Measurements from ENCODE around the gene TRIM66.

Gene TRIM66

DNA sequence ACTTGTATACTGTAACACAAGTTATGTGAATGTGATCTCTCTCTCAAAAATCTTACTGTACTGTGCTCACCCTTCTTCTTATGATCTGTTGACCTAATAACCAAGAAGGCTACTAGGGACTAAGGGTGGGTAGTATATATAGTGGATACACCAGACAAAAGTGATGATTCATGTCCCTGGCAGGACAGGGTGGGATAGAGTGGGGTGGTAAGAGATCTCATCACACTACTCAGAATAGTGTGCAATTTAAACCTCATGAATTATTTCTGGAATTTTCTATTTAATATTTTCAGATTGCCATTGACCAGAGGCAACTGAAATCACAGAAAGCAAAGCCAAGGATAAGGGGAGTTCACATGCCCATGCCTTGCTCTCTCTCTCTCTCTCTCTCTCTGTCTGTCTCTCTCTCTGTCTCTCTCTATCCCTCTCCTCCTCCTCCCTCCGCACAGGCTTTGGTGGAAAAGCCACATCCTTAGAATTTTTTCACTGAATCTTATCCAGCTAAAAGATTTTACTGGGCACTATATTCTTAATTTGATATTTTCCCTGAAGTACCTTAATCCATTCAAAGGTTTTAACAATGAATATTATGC lies 76.4 kb downstream of the TRIM66 start:
- no peak for DNase-seq (ENCODE audit: low read depth)

DNA sequence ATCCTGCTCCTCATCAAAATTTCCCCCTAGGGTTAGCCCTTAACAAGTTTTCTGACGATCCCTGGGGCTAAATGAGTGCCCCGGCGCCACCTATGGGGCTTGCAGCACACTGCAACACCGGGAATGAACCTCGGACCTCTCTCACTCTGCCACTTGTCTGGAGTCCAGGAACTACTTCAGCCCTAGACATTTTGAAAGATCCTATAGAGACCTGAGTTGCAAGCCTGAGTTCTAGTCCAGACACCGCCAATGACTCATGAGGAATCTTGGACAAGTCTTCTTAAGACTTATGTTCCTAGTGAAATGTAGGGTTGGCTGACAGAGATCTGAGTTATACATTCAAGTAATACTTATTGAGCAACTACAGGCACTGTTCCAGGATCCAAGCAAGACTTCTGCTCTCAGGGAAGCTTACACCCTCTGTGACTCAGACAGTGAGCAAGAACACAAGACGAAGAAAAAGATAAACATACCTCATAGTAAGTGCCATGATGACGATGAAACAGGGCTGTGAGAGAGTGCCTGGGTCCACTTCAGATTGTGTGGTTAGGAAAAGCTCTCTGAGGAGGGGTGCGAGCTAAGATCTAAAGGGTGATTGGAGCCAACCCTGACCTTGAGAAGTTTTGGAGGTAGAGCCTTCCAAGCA lies 78.3 kb downstream of the TRIM66 start:
- peak; percentile 100 for DNase-seq (ENCODE audit: low read depth)

DNA sequence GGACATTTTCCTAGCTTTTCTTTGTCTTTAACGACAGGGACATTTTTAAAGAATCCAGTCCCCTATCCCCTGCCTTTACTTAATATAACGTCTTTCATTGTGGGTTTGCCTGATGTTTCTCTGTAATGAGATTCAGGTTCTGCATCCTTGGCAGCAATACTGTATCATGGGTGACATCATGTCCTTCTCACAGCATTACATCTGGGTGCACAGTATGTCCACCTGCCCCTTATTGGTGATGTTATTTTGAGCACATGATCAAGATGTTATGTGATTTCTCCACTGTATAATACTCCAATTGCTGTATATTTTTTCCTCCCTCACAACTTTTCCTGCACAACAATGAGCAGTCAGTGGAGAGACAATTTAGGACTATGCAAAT lies 78.8 kb downstream of the TRIM66 start:
- DNase-seq (ENCODE audit: low read depth): no peak

DNA sequence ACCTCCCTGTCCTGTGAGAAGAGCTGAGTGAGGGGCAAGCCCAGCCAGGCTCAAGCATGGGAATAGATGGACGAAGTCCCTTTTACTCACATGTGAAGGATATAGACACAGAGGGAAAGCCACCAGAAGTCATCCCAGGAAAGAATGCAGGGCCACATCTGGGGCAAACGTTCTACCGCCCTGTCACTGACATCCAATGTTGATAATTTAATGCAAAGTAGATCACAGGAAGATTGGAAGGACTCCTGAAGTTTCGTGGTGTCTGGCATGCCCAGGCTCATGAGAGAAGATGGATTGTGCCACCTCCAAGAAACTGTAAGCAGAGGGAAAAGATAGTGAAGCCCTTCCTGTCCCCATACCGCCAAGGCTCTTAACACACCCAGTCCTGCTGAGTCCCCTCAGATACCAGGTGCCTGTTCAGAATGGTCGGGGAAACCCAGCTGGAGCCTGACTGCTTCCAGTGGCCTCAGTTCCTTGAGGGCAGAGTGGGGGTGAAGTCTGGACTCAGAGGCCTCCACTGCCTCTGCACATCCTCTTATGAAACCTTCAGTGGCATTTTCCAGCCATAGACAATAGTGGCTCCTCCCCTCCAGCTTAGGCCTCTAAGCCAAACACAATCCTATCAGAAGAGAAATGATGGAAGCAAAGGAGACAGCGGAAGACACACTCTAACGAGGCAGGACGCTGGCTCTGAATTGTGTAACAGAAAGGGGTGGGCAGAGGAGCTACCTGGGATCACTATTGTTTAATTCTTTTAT lies 80.9 kb downstream of the TRIM66 start:
- no peak for DNase-seq (ENCODE audit: low read depth)

GRCh38 chr11:8598506-8598905 lies 84.0 kb downstream of the TRIM66 start:
- DNase-seq (ENCODE audit: low read depth): no peak

GRCh38 chr11:8597182-8597581 lies 85.3 kb downstream of the TRIM66 start:
- peak; percentile 82 for DNase-seq (ENCODE audit: low read depth)

GRCh38 chr11:8596504-8597046 lies 85.9 kb downstream of the TRIM66 start:
- no peak for DNase-seq (ENCODE audit: low read depth)

DNA sequence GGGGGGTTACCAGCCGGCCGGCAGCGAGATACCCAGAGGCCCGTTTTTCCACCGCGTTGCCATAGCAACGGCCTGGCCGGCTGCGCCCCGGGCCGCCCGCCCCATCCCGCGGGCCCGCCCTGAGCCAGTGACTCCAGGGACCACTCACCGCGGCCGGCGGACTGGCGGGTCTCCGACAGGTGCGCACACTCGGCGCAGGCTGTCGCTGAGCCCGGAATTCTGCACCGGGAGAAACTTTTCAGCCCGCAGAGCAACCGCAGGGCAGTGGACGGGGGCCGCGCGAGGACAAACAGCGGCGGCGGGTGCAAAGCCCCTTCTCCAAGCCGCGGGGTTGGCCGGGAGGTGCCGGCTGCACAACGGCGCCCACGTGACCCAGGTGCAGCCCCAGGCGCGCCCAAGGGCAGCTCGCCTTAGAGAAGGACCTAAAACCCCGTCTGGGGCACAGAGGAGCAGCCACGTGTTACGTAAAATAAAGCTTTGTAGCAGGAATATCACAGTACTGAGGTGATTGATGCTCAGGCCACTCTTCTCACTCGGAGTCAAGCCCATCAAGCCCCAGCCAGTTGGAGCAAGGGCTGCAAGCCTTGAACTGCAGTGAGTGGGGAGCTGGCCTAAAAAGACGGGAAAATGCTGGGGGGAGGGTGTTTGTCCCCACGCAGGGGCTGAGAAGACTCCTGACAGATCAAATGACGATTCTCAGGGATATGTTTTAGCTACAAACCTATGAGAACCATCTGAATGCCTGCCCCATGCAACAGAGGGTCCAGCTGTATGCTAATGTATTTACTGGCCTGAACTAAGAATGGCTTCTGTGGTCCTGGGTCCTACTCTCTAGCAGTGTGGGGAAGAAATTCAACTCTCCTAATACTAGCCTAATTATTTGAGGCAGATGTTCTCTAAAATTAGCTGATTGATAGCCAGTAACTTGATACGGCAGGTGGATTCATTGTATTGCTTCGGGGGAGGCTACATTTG lies 88.2 kb downstream of the TRIM66 start, which contains the start of gene STK33:
TSS of gene STK33 (minus strand) at position 294 of the 975 bp plus-strand sequence. CDS start 119,323 bp downstream, outside the sequence.
- DNase-seq (ENCODE audit: low read depth): no peak

DNA sequence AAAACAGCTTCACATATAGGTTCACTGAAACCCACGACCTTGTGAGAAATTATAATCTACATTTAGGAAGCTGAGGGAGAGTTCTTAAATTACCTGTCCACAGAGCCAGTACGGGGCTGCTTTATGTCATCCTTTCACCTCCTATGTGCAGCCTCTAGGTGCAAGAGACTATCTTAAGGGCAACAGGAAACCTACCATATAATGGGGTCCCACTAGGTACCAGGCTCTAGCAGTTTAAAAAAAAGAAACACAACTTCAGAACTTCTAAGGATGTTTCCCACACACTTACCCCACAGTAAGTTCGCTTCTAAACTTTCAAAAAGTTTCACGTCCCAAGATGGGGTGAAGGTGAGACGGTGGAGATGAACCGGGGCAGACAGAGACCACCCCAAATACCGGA lies 89.0 kb downstream of the TRIM66 start:
- DNase-seq (ENCODE audit: low read depth): no peak

DNA sequence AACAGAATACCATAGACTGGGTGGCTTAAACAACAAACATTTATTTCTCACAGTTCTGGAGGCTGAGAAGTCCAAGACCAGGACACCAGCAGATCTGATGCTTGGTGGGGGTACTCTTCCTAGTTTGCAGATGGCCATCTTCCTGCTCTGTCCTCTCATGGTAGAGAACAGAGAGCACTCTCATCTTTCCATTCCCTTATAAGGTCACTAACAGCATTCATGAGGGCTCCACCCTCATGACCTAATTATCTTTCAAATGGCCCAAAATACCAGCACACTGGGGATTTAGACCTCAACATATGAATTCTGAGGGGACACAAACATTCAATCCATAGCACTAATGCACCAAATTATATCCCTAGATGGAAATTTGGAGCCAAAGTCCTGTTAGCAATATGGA lies 94.5 kb downstream of the TRIM66 start:
- DNase-seq (ENCODE audit: low read depth): no peak

DNA sequence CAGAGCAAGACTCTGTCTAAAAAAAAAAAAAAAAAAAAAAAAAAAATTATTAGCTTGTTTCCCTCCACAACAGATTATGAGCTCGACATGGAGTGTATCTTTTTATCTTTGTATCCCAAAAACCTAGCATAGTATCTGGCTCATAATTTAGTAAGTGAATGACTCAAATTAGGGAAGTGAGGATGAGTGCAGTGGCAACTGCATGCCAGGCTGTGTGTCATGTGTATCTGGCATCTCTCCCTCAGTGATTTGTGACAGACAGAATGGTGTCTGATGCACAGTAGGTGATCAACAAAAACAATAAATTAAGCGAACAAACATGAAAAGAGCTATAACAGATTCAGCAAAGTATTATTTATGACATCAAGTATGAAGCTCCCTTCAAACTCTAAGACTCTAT lies 95.7 kb downstream of the TRIM66 start:
- no peak for DNase-seq (ENCODE audit: low read depth)

GRCh38 chr11:8586184-8586583 lies 96.3 kb downstream of the TRIM66 start:
- no peak for DNase-seq (ENCODE audit: low read depth)

DNA sequence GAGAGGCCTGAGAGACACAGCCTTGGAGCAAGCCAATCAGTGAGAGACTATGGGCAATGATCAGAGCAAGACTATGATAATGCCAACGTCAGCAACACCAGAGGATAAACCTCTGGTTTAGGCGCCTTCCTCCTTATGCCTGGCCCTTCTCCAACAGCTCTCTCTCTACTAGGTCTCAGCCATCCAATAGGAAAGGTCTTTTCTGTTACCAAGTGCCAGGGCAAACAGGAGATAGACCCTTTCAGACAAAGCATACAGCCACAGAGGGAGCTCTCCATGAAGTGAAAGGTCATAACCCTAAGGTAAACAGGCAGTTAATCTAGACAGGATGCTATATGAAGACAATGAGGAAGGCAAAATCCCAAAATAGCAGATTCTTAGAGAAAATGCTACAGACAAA lies 98.0 kb downstream of the TRIM66 start:
- no peak for DNase-seq (ENCODE audit: low read depth)

DNA sequence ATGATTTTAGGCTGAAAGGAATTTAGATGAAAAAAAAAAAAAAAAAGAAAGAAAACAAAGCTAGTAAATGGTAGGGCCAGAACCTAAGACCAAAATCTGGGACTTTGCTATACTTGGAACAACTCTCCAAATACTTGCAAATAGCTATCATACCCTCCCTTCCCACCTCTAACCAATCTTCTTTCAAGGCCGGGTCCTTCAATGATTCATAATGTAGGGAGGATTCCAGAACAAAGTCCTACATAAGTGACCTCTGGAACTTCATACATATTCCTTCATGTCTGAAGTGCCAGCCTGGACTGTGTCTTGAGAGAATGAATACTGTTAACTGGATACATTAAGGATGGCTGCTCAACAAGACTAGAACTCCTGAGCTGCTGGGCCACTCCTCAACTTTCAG lies 98.4 kb downstream of the TRIM66 start:
- DNase-seq (ENCODE audit: low read depth): no peak

GRCh38 chr11:8581300-8581699 lies 101.2 kb downstream of the TRIM66 start:
- DNase-seq (ENCODE audit: low read depth): no peak

DNA sequence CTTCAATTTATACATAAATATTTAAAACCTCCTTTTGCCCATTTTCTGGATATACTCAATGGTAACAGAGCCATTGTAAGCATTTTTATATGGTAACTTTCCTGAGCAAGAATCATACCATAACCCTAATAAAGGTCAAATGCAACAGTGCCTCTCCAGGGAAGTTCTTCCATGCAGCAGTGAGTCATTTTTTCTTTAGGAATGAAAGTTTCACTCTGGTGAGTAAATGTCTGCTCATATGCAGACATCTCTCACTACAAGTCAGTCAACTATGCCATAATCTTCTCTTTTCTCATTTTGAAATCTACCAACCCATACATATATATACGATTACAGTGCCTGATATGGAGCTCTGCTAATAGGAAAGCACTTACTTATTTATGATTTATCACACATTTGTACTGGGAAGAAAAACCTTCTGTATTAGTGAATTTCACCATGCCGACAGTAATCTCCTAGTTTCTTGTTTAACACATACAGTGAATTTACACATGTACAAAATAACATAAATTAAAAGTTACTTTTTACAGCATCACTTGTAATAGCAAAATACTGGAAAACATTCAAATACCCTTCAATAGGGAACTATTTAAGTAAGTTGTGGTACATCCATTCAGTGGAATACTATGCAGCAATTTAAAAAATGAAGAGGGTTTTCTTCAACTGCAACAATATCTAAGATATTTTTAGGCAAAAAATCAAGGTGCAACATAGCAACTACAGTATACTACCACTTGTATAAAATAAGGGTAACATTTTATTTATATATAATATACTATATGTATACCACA lies 104.5 kb downstream of the TRIM66 start:
- peak; percentile 35 for DNase-seq (ENCODE audit: low read depth)

DNA sequence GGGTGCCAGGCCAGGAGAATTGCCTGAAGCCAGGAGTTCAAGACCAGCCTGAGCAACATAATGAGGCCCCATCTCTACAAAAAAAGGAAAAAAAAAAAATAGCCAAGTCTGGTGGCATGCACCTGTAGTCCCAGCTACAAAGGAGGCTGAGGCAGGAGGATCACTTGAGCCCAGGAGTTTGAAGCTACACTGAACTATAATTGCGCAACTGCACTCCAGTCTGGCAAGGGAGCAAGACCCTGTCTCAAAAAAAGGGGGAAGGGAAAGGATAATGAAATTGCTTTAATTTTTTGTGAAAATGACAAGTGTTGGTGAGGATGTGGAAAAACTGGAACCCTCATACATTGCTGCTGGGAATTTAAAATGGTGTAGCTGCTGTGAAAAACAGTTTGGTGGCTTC lies 107.7 kb downstream of the TRIM66 start:
- DNase-seq (ENCODE audit: low read depth): no peak

- DNase-seq (ENCODE audit: low read depth): no peak
These were observed 108.7 kb downstream of the TRIM66 start for GRCh38 chr11:8573777-8574176.

GRCh38 chr11:8567602-8568198 lies 114.8 kb downstream of the TRIM66 start:
- DNase-seq (ENCODE audit: low read depth): no peak

DNA sequence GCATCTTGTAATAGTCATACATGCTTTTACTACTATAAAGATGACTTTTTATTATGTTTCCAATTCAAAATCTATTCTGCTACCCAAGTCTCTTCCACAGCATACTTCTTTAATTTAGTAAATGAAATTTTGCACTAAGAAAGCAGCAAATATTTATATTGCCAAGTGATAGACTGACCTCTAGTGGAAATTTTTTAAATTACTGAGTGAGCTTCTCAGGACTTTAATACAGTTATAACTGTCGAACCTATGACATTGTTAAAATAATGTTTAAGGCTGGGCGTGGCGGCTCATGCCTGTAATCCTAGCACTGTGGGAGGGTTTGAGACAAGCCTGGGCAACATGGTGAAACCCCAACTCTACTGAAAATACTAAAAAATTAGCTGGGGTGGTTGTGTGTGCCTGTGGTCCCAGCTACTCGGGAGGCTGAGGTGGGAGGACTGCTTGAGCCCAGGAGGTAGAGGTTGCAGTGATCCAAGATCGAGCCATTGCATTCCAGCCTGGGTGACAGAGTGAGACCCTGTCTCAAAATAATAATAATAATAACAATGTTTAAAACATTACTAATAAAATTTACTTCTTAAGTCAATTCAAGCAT lies 115.8 kb downstream of the TRIM66 start:
- DNase-seq (ENCODE audit: low read depth): peak; percentile 28

All from stromal cell of bone marrow (primary cell).